GM19035 (cell line): ENCODE results near the gene RGPD4.
"Not testable (repeated sequence)": the region's sequence is repeated elsewhere in the genome, so short reads cannot be mapped to it uniquely, and the experiment has no call there.

Source experiments
- ATAC-seq: cut with Tn5 transposase; IDR thresholded peaks from one replicate; pipeline ENCODE4 v1.9.1; 2021; ENCODE audit not compliant: unreplicated experiment

RGPD4 gene

GRCh38 chr2:107826749-107827148 is at the start of gene RGPD4:
TSS of gene RGPD4 (plus strand) at chr2:107826892. CDS start at chr2:107827014, 122 bp downstream.
- ATAC-seq = not testable (repeated sequence)

- ATAC-seq = no peak
Observed at GRCh38 chr2:107777974-107778373, 48.7 kb upstream of the RGPD4 start.

- no peak for ATAC-seq
Observed at GRCh38 chr2:107785756-107786155, 40.9 kb upstream of the RGPD4 start.

- no peak for ATAC-seq
Observed at GRCh38 chr2:107790837-107791236, 35.9 kb upstream of the RGPD4 start.

GRCh38 chr2:107801498-107801897 is 25.2 kb upstream of the RGPD4 start:
- no peak for ATAC-seq

- no peak for ATAC-seq
Observed at GRCh38 chr2:107804608-107805498, 21.8 kb upstream of the RGPD4 start.

GRCh38 chr2:107806901-107807300 is 19.8 kb upstream of the RGPD4 start:
- no peak for ATAC-seq

GRCh38 chr2:107807988-107808387 is 18.7 kb upstream of the RGPD4 start:
- ATAC-seq = no peak

GRCh38 chr2:107808959-107809358 is 17.7 kb upstream of the RGPD4 start:
- no peak for ATAC-seq

- ATAC-seq = no peak
Observed at GRCh38 chr2:107809835-107810234, 16.9 kb upstream of the RGPD4 start.

GRCh38 chr2:107810734-107811133 is 16.0 kb upstream of the RGPD4 start:
- ATAC-seq = no peak

GRCh38 chr2:107811411-107811810 is 15.3 kb upstream of the RGPD4 start:
- ATAC-seq = no peak

GRCh38 chr2:107812006-107812405 is 14.7 kb upstream of the RGPD4 start:
- no peak for ATAC-seq

- no peak for ATAC-seq
Observed at GRCh38 chr2:107817378-107817777, 9.3 kb upstream of the RGPD4 start.

GRCh38 chr2:107822302-107822701 is 4.4 kb upstream of the RGPD4 start:
- no peak for ATAC-seq

- ATAC-seq = no peak
Observed at GRCh38 chr2:107824451-107825205, 2.1 kb upstream of the RGPD4 start.

GRCh38 chr2:107825206-107825563 is 1.5 kb upstream of the RGPD4 start:
- ATAC-seq = no peak

- not testable (repeated sequence) for ATAC-seq
Observed at GRCh38 chr2:107829514-107829913, 2.8 kb downstream of the RGPD4 start.

GRCh38 chr2:107833152-107833551 is 6.5 kb downstream of the RGPD4 start:
- ATAC-seq = not testable (repeated sequence)

- not testable (repeated sequence) for ATAC-seq
Observed at GRCh38 chr2:107833618-107834017, 6.9 kb downstream of the RGPD4 start.

- not testable (repeated sequence) for ATAC-seq
Observed at GRCh38 chr2:107916121-107916520, 89.4 kb downstream of the RGPD4 start.
